WTC11 (cell line): ENCODE data around the gene ADI1. TPM values are rescaled to one million over a fixed set of nuclear protein-coding genes. Genes with fewer than 3 reads are reported as not detected.

Experiments used
- ATAC-seq: fragments of 200-7000 bp; cut with Tn5 transposase; 2 replicates; pipeline ENCODE4 v1.10.0; 2021; ENCODE audit warnings: mild to moderate bottlenecking, moderate library complexity
- CTCF ChIA-PET: fragments of 300-600 bp; sonication (Branson Sonifier 250); formaldehyde crosslinking; loops from one replicate; lab custom pipeline; 2021; ENCODE audit warnings: antibody characterized with exemption; lab: Charles Lee
- POLR2A ChIA-PET: fragments of 350-600 bp; sonication (Branson Sonifier 250); formaldehyde crosslinking; loops from one replicate; lab custom pipeline; 2021; ENCODE audit warnings: antibody characterized with exemption; lab: Charles Lee
- DNase-seq: peaks from one replicate; pipeline ENCODE4 v3.0.0; 2021; ENCODE audit warnings: low spot score
- H3K27ac Mint-ChIP-seq: 2 replicates; pipeline ENCODE4 v1.8.0; 2021; ENCODE audit warnings: mixed read lengths
- H3K27me3 Mint-ChIP-seq: 2 replicates; pipeline ENCODE4 v1.8.0; 2021; ENCODE audit warnings: low read depth, mild to moderate bottlenecking, moderate library complexity, mixed read lengths
- H3K36me3 Mint-ChIP-seq: 2 replicates; pipeline ENCODE4 v1.8.0; 2021; ENCODE audit warnings: mixed read lengths
- H3K4me1 Mint-ChIP-seq: 2 replicates; pipeline ENCODE4 v1.8.0; 2022; ENCODE audit warnings: mixed read lengths
- H3K4me3 Mint-ChIP-seq: 2 replicates; pipeline ENCODE4 v1.8.0; 2021; ENCODE audit warnings: mild to moderate bottlenecking, moderate library complexity, mixed read lengths
- H3K9me3 Mint-ChIP-seq: 2 replicates; pipeline ENCODE4 v1.8.0; 2021; ENCODE audit warnings: mixed read lengths
- AR ChIP-seq: fragments of 250-450 bp; sonication (Bioruptor Pico); IDR thresholded peaks from 2 replicates; pipeline ENCODE4 v1.9.0; 2021; ENCODE audit warnings: mild to moderate bottlenecking
- CREB1 ChIP-seq: sonication (generic); formaldehyde crosslinking; IDR thresholded peaks from 2 replicates; pipeline ENCODE4 v1.8.0; 2023; ENCODE audit warnings: mild to moderate bottlenecking, missing genetic modification reagents
- E2F1 ChIP-seq: sonication (generic); formaldehyde crosslinking; IDR thresholded peaks from 2 replicates; pipeline ENCODE4 v1.8.0; 2022; ENCODE audit warnings: mild to moderate bottlenecking, missing genetic modification reagents
- FOXP4 ChIP-seq: sonication (generic); formaldehyde crosslinking; IDR thresholded peaks from 2 replicates; pipeline ENCODE4 v1.8.0; 2022; ENCODE audit warnings: mild to moderate bottlenecking, missing genetic modification reagents
- JUN ChIP-seq: sonication (generic); formaldehyde crosslinking; IDR thresholded peaks from 2 replicates; pipeline ENCODE4 v1.8.0; 2023; ENCODE audit warnings: mild to moderate bottlenecking, missing genetic modification reagents
- KAT7 ChIP-seq: sonication (generic); formaldehyde crosslinking; IDR thresholded peaks from 2 replicates; pipeline ENCODE4 v1.8.1; 2023; ENCODE audit warnings: missing genetic modification reagents, mild to moderate bottlenecking, borderline replicate concordance
- MAX ChIP-seq: sonication (generic); formaldehyde crosslinking; IDR thresholded peaks from 2 replicates; pipeline ENCODE4 v1.8.0; 2022; ENCODE audit warnings: mild to moderate bottlenecking, missing genetic modification reagents
- NR1H2 ChIP-seq: sonication (generic); formaldehyde crosslinking; IDR thresholded peaks from 2 replicates; pipeline ENCODE4 v1.9.0; 2021; ENCODE audit warnings: mild to moderate bottlenecking, moderate library complexity, missing genetic modification reagents
- NR2C2 ChIP-seq: sonication (generic); formaldehyde crosslinking; IDR thresholded peaks from 2 replicates; pipeline ENCODE4 v1.8.0; 2022; ENCODE audit warnings: mild to moderate bottlenecking, missing genetic modification reagents
- PRDM15 ChIP-seq: sonication (generic); formaldehyde crosslinking; IDR thresholded peaks from 2 replicates; pipeline ENCODE4 v1.8.0; 2022; ENCODE audit warnings: missing genetic modification reagents
- ZBTB21 ChIP-seq: sonication (generic); formaldehyde crosslinking; IDR thresholded peaks from 2 replicates; pipeline ENCODE4 v1.8.1; 2023; ENCODE audit warnings: mild to moderate bottlenecking, missing genetic modification reagents, borderline replicate concordance
- ZNF232 ChIP-seq: sonication (generic); formaldehyde crosslinking; IDR thresholded peaks from 2 replicates; pipeline ENCODE4 v1.8.0; 2022; ENCODE audit warnings: mild to moderate bottlenecking, missing genetic modification reagents
- ZNF263 ChIP-seq: sonication (generic); formaldehyde crosslinking; IDR thresholded peaks from 2 replicates; pipeline ENCODE4 v1.8.1; 2022; ENCODE audit warnings: low read depth, mild to moderate bottlenecking, moderate library complexity, missing genetic modification reagents
- ZNF396 ChIP-seq: fragments of 250-450 bp; sonication (Bioruptor Pico); IDR thresholded peaks from 2 replicates; pipeline ENCODE4 v1.8.0; 2021; ENCODE audit warnings: mild to moderate bottlenecking, moderate library complexity, borderline replicate concordance
- ZNF532 ChIP-seq: fragments of 250-450 bp; sonication (Bioruptor Pico); IDR thresholded peaks from 2 replicates; pipeline ENCODE4 v1.9.0; 2021; ENCODE audit warnings: mild to moderate bottlenecking, borderline replicate concordance
- ZSCAN18 ChIP-seq: fragments of 250-450 bp; sonication (Bioruptor Pico); IDR thresholded peaks from 2 replicates; pipeline ENCODE4 v2.1.2; 2022; ENCODE audit warnings: mild to moderate bottlenecking, moderate library complexity
- total RNA-seq: library from RNA; stranded (reverse); gene quantifications from 3 replicates; pipeline ENCODE4 v1.2.3, GENCODE V29; 2021

Gene ADI1
- total RNA-seq, 1 experiment from 2014 or later, result 21.4 TPM

- TF ChIP-seq ZSCAN18 (CRISPR knock-in tag) (no peak), NR2C2 (no peak), AR (no peak), ZNF263 (no peak), FOXP4 (CRISPR knock-in tag) (no peak), E2F1 (CRISPR knock-in tag) (no peak), KAT7 (no peak), JUN (CRISPR knock-in tag) (no peak), ZNF232 (CRISPR knock-in tag) (no peak)
Observed at GRCh38 chr2:3451169-3451568, 68.2 kb downstream of the ADI1 start (continued).

GRCh38 chr2:3450385-3451010 is 68.8 kb downstream of the ADI1 start:
- POLR2A ChIA-PET, result interaction anchor here (0.6 kb wide), 1 partner anchor 35 kb away, joined by 3 read pairs; no protein-coding TSS in a partner anchor
- no peak for DNase-seq
- H3K27ac Mint-ChIP-seq, result no peak overlapping the region
- 0 out of 2 replicates have a peak, but pooled peaks cover 2% of the 10 kb centered on the region for H3K4me1 Mint-ChIP-seq
- CTCF ChIA-PET, result interaction anchor here (1.3 to 1.4 kb wide), 2 partner anchors 12 to 27 kb away, joined by 5 read pairs; no protein-coding TSS in a partner anchor
- no peaks in the 10 kb centered on the region for H3K27me3 Mint-ChIP-seq
- no peak for ATAC-seq
- H3K36me3 Mint-ChIP-seq, result peaks cover 18% of the 10 kb centered on the region
- no peaks in the 10 kb centered on the region for H3K9me3 Mint-ChIP-seq
- H3K4me3 Mint-ChIP-seq, result no peak overlapping the region
- no peak for TF ChIP-seq CREB1 (CRISPR knock-in tag)
- TF ChIP-seq E2F1 (CRISPR knock-in tag), result no peak
- no peak for TF ChIP-seq PRDM15 (CRISPR knock-in tag)
- TF ChIP-seq ZBTB21 (CRISPR knock-in tag), result no peak
- no peak for TF ChIP-seq ZNF396 (CRISPR knock-in tag)
- no peak for TF ChIP-seq ZNF532 (CRISPR knock-in tag)
- TF ChIP-seq MAX (CRISPR knock-in tag), result no peak
- TF ChIP-seq NR1H2 (CRISPR knock-in tag), result no peak
